HG03280 (cell line): ENCODE measurements around the gene RBM33.
"Not testable (repeated sequence)": the region's sequence is repeated elsewhere in the genome, so short reads cannot be mapped to it uniquely, and the experiment has no call there.

Experiments used
- ATAC-seq: cut with Tn5 transposase; IDR thresholded peaks from one replicate; pipeline ENCODE4 v1.9.1; 2021; ENCODE audit warnings: mild to moderate bottlenecking, moderate library complexity; ENCODE audit not compliant: unreplicated experiment

The RBM33 gene

DNA sequence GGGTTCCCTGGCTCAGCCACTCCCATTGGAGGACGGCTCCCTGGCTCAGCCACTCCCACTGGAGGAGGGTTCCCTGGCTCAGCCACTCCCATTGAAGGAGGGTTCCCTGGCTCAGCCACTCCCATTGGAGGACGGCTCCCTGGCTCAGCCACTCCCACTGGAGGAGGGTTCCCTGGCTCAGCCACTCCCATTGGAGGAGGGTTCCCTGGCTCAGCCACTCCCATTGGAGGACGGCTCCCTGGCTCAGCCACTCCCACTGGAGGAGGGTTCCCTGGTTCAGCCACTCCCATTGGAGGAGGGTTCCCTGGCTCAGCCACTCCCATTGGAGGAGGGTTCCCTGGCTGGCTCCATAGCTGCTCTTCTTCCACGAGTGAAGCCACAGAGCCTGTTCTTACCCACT lies 173.1 kb downstream of the RBM33 start:
- not testable (repeated sequence) for ATAC-seq

DNA sequence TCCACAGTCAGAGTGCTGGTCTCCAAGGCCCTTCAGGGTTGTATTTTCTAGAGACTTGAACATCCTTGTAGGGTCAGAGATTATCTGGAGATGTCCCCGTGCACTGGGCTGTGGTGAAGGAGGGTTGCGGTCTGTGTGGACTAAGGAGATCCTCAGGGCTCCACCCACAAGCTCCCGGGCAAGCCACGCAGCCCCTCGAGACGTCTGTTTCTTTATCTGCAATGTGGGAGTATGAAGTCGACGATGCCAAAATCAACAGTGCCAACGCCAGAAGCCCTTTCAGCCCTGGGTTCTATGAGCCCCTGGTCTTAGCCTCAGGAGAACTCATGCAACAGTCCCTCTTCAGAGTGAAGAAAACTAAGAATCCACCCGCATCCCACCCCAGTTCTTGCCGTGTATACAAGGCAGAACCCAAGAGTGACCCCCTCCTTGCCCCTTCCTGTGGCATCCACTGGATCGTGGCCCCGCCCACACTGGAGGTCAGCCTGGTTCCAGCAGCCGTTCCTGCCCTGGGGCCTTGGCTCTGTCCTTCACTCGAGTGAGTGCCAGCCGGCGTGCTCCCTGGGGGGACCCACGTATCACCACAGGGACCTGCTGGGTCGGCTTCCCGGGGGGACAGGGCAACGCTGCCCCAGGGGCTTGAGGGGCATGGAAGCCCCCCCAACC lies 173.8 kb downstream of the RBM33 start:
- no peak for ATAC-seq

DNA sequence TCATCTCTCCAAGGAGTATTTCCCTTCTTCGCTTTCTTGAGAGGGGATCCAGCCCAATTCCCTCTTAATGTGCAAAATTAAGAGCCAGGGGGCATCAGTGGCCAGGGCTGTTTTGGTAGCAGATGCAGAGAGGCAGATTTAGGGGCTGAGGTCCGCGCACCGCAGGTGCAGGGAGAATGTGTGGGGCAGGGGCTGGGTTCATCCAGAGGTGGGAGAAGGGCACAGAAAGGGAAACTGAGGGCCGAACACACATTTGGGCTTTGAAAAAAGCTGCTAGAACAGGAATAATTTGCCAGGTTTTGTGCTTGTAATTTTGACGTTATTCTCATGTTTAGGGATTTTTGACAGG lies 174.3 kb downstream of the RBM33 start:
- no peak for ATAC-seq

DNA sequence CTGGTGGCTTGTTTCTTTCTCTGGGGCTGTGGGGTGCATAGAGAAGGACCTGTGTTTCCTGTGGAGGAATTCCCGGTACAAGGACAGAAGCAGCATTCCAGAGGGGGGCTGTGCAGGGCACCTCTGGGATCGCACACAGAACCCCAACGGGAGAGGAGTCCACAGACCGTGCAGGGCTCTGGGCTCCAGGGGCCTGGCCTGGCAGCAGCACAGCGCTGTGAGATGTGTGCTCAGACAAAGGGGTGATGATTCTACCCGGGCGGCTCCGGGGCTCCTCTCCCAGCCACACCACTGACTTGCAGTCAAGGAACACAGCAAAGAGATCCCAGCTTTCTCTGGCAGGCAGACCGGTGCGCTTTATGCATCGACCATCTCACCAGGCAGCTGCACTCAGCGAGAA lies 174.7 kb downstream of the RBM33 start:
- ATAC-seq = no peak

DNA sequence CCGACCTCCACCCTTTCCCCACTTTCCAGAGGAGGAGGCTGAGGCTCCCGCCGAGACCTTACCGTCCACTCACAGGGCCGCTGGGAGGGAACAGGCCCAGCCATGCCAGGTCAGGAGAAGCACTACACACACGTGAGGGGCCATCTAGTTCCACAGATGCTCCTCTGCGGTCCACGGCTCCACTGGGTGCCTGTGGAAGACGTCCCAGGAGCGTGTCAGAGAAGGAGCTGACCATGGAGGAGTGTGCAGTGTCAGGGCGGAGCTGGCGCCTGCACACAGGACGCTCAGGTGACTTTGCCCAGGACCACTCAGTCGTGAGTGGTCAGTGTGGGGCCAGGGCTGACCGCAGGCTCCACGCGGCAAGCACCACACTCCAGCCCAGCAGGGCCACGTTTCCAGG lies 175.8 kb downstream of the RBM33 start:
- no peak for ATAC-seq

DNA sequence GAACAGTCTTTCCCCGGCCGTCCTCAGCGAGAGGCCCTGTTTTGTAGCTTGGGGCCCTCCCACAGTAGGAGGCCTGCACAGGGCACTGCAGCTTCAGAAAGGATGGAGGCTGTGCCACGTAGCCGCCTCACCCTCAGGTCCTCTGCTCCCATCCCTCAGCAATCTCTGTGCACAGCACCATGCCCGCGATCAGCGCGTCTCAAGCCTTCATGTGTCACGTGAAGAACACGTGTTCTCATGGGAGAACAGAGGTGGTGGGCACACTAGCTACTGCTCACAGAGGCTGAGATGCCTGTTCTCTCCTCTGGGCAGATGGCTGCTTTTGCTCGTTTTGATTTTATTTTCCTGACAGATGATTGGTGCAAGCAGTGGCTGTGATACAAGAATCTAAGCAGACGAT lies 176.3 kb downstream of the RBM33 start:
- no peak for ATAC-seq

DNA sequence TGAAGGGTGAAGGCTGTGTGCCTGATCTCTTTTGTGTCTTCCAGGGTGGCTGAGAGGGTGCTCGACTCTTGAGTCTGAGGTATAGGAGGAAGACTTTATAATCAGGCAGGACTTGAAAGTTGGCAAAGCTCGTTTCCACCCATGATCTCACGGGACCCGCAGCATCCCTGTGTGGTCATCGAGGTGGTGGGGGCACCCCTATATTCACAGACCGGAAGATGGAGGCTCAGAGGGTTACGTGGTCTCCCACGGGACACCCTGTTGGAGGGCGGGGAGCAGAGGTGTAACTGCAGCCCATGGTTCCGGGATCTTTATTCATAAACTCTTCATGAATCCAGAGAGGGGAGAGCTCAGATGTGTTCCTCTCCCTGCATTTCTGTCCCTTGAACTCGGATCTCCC lies 177.4 kb downstream of the RBM33 start:
- no peak for ATAC-seq

DNA sequence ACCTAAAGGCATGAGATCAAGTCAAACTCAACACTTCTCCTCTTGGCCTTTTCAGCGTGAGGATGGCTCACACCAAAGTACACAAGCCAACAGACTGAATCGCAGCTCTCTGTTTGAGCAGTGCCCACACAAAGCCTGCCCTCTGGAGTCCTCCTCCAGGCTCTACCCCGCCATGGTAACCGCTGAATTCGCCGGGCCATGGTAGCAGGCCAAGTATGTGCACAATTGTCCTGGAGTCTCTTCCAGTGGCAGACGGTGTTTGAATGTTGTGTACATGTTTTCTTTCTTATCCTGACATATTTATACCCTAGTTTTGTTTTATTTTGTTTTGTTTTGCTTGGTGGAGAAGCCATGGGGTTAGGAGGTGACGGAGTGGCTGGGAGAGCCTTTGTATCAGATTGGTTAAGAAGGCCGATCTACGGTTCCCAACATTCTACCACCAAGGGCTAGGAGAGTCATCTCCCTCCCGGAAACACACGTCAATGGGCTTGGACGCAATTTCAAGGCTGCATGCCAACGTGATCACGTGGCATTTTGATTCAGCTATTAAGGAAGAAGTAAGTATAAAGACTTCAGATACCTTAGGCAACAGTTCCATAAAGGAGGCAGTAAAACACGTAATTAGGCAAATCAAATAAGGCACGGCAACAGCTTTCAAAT lies 179.9 kb downstream of the RBM33 start:
- no peak for ATAC-seq

DNA sequence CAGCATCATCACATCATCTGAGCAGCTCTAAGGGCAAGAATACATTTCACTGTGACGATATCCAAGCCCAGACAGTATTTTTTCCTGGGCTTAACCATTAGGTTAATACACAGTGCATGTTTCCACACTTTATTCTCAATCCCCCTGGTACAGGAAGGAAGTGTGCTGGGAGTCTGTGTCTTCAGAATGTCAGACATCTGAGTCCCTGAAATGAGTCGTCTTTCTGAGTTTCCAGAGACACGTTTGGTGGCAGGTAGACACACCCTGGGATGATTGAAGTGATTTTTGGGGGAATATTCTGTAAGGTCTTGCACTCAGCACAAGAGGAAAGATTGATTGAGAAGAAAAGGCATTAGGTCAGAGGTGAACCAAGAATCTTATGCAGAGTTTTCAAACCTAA lies 180.9 kb downstream of the RBM33 start:
- no peak for ATAC-seq

DNA sequence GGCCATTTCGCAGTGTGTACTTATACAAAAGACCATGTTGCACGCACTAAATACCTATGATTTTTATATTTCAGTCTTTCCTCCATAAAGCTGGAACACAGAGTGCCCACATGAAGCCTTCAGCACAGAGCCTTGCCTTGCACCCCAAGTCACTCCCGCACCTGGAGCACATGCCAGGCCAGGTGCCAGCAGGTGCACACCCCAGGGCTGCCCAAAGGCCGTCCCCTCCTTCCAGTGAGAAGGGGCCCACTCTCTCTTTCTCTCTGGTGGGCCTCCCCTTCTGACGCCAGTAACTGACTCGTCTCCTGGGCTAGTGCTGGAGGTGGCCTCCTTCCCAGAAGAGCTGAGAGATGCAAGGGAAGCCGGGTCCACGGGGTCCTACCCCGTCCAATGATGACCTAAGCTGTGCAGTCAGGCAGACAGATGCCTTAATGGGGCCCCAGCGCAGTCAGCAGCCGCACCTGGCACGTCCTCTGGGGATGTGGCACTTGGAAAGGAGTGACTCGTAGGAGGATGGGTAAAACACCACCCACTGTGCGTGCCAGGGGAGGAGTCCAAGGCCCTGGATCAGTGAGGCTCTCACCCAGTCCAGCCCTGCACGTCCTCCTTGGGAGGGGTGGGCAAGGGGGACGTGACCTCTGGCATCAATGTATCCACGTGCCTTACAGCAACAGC lies 185.5 kb downstream of the RBM33 start:
- ATAC-seq = no peak
